ENCODE data around the gene CWF19L2. TPM values are rescaled to one million over a fixed set of nuclear protein-coding genes. Genes with fewer than 3 reads are reported as not detected.

Gene CWF19L2
- total and polyA plus RNA-seq, 2 of the 8 experiments (the other 6 are each of a cell fraction or from before 2014, with no cell fraction given): 2.2 to 16.6 TPM

DNA sequence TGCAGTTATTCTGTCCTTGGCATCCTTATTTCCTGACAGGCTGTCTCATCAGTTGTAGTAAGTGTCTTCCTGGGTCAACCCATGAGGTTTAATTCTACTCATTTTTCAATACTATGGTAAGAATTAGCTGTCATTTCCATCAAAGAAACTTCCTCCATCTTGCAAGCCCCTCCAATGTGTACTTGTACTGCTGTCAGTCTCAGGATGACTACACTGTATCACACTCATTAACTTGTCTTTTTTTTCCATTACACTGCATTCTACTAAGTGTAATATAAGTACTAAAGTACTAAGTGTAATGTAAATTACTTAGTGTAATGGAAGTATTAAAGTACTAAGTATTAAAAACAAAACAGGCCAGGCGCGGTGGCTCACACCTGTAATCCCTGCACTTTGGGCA, 102.8 kb downstream of the CWF19L2 start:
- H4K20me1 ChIP-seq (replicated peaks in 1 of 2; ENCODE audit: control insufficient read depth in 1 of 2, insufficient read depth in 2 of 2, low read length in 2 of 2): no peaks in the 10 kb centered on the region
- no peak overlapping the region for H2AFZ ChIP-seq (ENCODE audit: low read length)
- no peak overlapping the region; the same call in 1 of the 2 replicates for H4K8ac ChIP-seq (ENCODE audit: extremely low read depth, insufficient read depth, low read length)
- no peaks in the 10 kb centered on the region for H3K4me1 ChIP-seq (replicated peaks in 1 of 4; ENCODE audit: control insufficient read depth in 3 of 4, insufficient read depth in 4 of 4, low read length in 3 of 4)
- H2BK12ac ChIP-seq (ENCODE audit: low read depth, low read length): no peak overlapping the region
- no peaks in the 10 kb centered on the region for H3K9me3 ChIP-seq (ENCODE audit: insufficient read depth in 2 of 2, low read depth in 1 of 2, low read length in 1 of 2)
- H2AK5ac ChIP-seq (ENCODE audit: low read depth, low read length): no peak overlapping the region
- H3K18ac ChIP-seq (ENCODE audit: extremely low read depth, low read length): no peak overlapping the region
- no peaks in the 10 kb centered on the region for H3K23me2 ChIP-seq (ENCODE audit: low read depth, low read length)
- H3K79me1 ChIP-seq (ENCODE audit: low read depth, low read length): no peaks in the 10 kb centered on the region
- H3K4me2 ChIP-seq (ENCODE audit: insufficient read depth in 1 of 2, low read depth in 2 of 2, low read length in 2 of 2): no peak overlapping the region
- ChIA-PET POLR2A (ENCODE audit: partially characterized antibody) (no interaction called here), CTCF (ENCODE audit: partially characterized antibody) (no interaction called here)
- no peak overlapping the region for H2BK5ac ChIP-seq (ENCODE audit: low read depth, low read length)
- no peak overlapping the region for H3K23ac ChIP-seq (ENCODE audit: insufficient read length)
- H3K27me3 ChIP-seq (replicated peaks in 1 of 4; ENCODE audit: control insufficient read depth in 3 of 4, extremely low read depth in 1 of 4, insufficient read depth in 3 of 4, low read length in 3 of 4): no peaks in the 10 kb centered on the region
- H3K4me3 ChIP-seq (ENCODE audit: extremely low read depth in 1 of 4, insufficient read depth in 2 of 4, low read depth in 3 of 4, low read length in 4 of 4): no peak overlapping the region
- H3K14ac ChIP-seq (ENCODE audit: insufficient read length): no peak overlapping the region
- H3K9ac ChIP-seq (replicated peaks in 1 of 4; ENCODE audit: extremely low read depth in 1 of 4, low read depth in 3 of 4, low read length in 3 of 4): no peak overlapping the region
- 100% methylated on average over 2 of the region's 2 CpGs; no CpG with 5 or more reads in 1 of the 2 experiments for WGBS, 2 experiments (ENCODE audit: extremely low coverage in 1 of 2, insufficient coverage in 1 of 2, insufficient read length in 1 of 2, insufficient replicate concordance in 2 of 2, low coverage in 1 of 2, low lambda C conversion rate in 2 of 2, missing lambda C conversion rate in 1 of 2)
- DNase-seq (ENCODE audit: low read depth in 1 of 2, low spot score in 2 of 2): no peak
- H4K5ac ChIP-seq (ENCODE audit: insufficient read length, low read depth, low read length): no peak overlapping the region
- H3K36me3 ChIP-seq (ENCODE audit: control insufficient read depth in 2 of 4, insufficient read depth in 4 of 4, low read length in 3 of 4): no peaks in the 10 kb centered on the region; a peak in 1 of 8 replicates
- no peak overlapping the region for H3K56ac ChIP-seq (replicated peaks; ENCODE audit: insufficient read length, low read depth, low read length)
- H2BK20ac ChIP-seq (ENCODE audit: low read length): no peak overlapping the region
- no peaks in the 10 kb centered on the region; a peak in 1 of 4 replicates for H3K79me2 ChIP-seq (ENCODE audit: control insufficient read depth in 1 of 2, insufficient read depth in 2 of 2, low read length in 2 of 2)
- no peak overlapping the region for H2BK120ac ChIP-seq (replicated peaks; ENCODE audit: low read depth, low read length)
- no peak overlapping the region for H2BK15ac ChIP-seq (ENCODE audit: low read length)
- H3K27ac ChIP-seq (ENCODE audit: low read depth, low read length): no peak overlapping the region
- H3K4ac ChIP-seq (replicated peaks; ENCODE audit: insufficient read length, low read depth, low read length): no peak overlapping the region
- no peak for FAIRE-seq
- H4K91ac ChIP-seq (replicated peaks; ENCODE audit: insufficient read length, low read length): no peak overlapping the region
- TF ChIP-seq POLR2AphosphoS5 (IDR thresholded peaks at IDR 0.05; ENCODE audit: low read depth, low read length) (no peak), HDAC6 (IDR thresholded peaks at IDR 0.05; ENCODE audit: low read depth, low read length) (no peak), NANOG (IDR thresholded peaks at IDR 0.05; ENCODE audit: insufficient read depth, low read depth, low read length, poor library complexity, severe bottlenecking) (no peak), BACH1 (IDR thresholded peaks at IDR 0.05; ENCODE audit: low read length) (no peak), HDAC2 (IDR thresholded peaks at IDR 0.05; ENCODE audit: borderline replicate concordance in 1 of 2, low read depth in 2 of 2, low read length in 2 of 2) (no peak), CHD1 (IDR thresholded peaks at IDR 0.05; ENCODE audit: low read depth, low read length) (no peak), CEBPB (IDR thresholded peaks at IDR 0.05; ENCODE audit: low read depth, low read length) (no peak), TBP (IDR thresholded peaks at IDR 0.05; ENCODE audit: low read depth, low read length) (no peak), CBX8 (IDR thresholded peaks at IDR 0.05; ENCODE audit: borderline replicate concordance, low read depth, low read length) (no peak)
- TF ChIP-seq, protein P1, sequence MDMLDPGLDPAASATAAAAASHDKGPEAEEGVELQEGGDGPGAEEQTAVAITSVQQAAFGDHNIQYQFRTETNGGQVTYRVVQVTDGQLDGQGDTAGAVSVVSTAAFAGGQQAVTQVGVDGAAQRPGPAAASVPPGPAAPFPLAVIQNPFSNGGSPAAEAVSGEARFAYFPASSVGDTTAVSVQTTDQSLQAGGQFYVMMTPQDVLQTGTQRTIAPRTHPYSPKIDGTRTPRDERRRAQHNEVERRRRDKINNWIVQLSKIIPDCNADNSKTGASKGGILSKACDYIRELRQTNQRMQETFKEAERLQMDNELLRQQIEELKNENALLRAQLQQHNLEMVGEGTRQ (IDR thresholded peaks at IDR 0.05; ENCODE audit: low read length): no peak
- TF ChIP-seq, protein P2, sequence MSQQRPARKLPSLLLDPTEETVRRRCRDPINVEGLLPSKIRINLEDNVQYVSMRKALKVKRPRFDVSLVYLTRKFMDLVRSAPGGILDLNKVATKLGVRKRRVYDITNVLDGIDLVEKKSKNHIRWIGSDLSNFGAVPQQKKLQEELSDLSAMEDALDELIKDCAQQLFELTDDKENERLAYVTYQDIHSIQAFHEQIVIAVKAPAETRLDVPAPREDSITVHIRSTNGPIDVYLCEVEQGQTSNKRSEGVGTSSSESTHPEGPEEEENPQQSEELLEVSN (IDR thresholded peaks at IDR 0.05): no peak
- TF ChIP-seq, protein P3, sequence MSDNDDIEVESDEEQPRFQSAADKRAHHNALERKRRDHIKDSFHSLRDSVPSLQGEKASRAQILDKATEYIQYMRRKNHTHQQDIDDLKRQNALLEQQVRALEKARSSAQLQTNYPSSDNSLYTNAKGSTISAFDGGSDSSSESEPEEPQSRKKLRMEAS (IDR thresholded peaks at IDR 0.05): no peak
